DOHH2 (cell line): ENCODE data around the gene PRKAR2A.

ENCODE experiments used
- CTCF ChIP-seq: fragments of 200-600 bp; sonication (generic); IDR thresholded peaks from one replicate; pipeline ENCODE4 v1.5.1; 2014; ENCODE audit warnings: antibody characterized with exemption, mild to moderate bottlenecking, low read depth, low read length; ENCODE audit not compliant: poor library complexity, severe bottlenecking
- EZH2phosphoT487 ChIP-seq: fragments of 200-600 bp; sonication (generic); IDR thresholded peaks from 2 replicates; pipeline ENCODE4 v1.6.1; 2017; ENCODE audit warnings: borderline replicate concordance, mild to moderate bottlenecking, antibody characterized with exemption, low read length, moderate library complexity, mixed read lengths

DNA sequence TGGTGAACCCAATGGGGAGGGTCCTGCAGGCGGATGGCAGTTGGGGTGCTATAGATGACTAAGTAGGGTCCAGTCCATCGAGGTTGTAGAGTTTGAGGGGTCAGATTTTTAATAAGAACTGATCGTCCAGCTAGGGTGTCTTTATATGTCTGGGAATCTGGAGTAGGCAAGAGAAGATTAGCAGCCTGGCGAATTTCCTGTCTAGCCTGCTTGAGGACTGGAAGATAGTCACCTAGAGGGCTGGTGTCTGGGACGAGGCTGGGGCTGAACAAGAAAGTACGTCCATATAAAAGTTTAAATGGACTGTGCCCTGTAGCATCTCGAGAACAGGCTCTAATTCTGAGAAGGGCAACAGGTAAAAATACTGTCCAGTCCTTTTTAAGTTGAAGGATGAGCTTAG is 123.9 kb downstream of the PRKAR2A start:
- no peak for TF ChIP-seq CTCF
- TF ChIP-seq EZH2phosphoT487: no peak
